Activated T-cell treated with anti-CD3 and anti-CD28 coated beads for 4 hours (primary cell): ENCODE measurements around the gene BRPF3.

Experiments
- DNase-seq: peaks from one replicate; pipeline ENCODE4 v3.0.0-alpha.2; 2020

Gene BRPF3

GRCh38 chr6:36235309-36235708 lies 38.8 kb downstream of the BRPF3 start:
- DNase-seq = no peak

GRCh38 chr6:36235862-36236261 lies 39.3 kb downstream of the BRPF3 start:
- no peak for DNase-seq

- DNase-seq = no peak
Observed at GRCh38 chr6:36239774-36240173, 43.2 kb downstream of the BRPF3 start.

- no peak for DNase-seq
Observed at GRCh38 chr6:36241728-36242127, 45.2 kb downstream of the BRPF3 start.

GRCh38 chr6:36242161-36242560 lies 45.6 kb downstream of the BRPF3 start:
- no peak for DNase-seq

- DNase-seq = no peak
Observed at GRCh38 chr6:36242626-36243025, 46.1 kb downstream of the BRPF3 start.

GRCh38 chr6:36243562-36244212 lies 47.1 kb downstream of the BRPF3 start:
- DNase-seq = no peak

- DNase-seq = no peak
Observed at GRCh38 chr6:36244641-36245280, 48.2 kb downstream of the BRPF3 start.

- DNase-seq = no peak
Observed at GRCh38 chr6:36245572-36246061, 49.1 kb downstream of the BRPF3 start.

GRCh38 chr6:36246506-36247268 lies 50.1 kb downstream of the BRPF3 start:
- no peak for DNase-seq

GRCh38 chr6:36247693-36248092 lies 51.1 kb downstream of the BRPF3 start:
- DNase-seq = no peak

- DNase-seq = no peak
Observed at GRCh38 chr6:36248980-36249379, 52.4 kb downstream of the BRPF3 start.

- no peak for DNase-seq
Observed at GRCh38 chr6:36249536-36249935, 53.0 kb downstream of the BRPF3 start.

GRCh38 chr6:36252005-36252404 lies 55.5 kb downstream of the BRPF3 start:
- no peak for DNase-seq

- no peak for DNase-seq
Observed at GRCh38 chr6:36263390-36264000, 67.0 kb downstream of the BRPF3 start.

- no peak for DNase-seq
Observed at GRCh38 chr6:36265744-36266143, 69.2 kb downstream of the BRPF3 start.

- no peak for DNase-seq
Observed at GRCh38 chr6:36266913-36267644, 70.5 kb downstream of the BRPF3 start.

GRCh38 chr6:36267731-36268477 lies 71.4 kb downstream of the BRPF3 start:
- no peak for DNase-seq

- no peak for DNase-seq
Observed at GRCh38 chr6:36268478-36269275, 72.1 kb downstream of the BRPF3 start.

- DNase-seq = no peak
Observed at GRCh38 chr6:36269834-36270705, 73.5 kb downstream of the BRPF3 start, which contains the start of gene PNPLA1. Gene PNPLA1 (plus strand): TSS chr6:36270060. CDS start chr6:36270460, 400 bp downstream.
